Tibial nerve (tissue), 4 donors: ENCODE data around the gene SEMA5A. TPM values are rescaled to one million over a fixed set of nuclear protein-coding genes. Genes with fewer than 3 reads are reported as not detected.

Source experiments
- DNase-seq, 2 donors: peaks; one replicate each; pipeline ENCODE4 v3.0.0-alpha.2; 2019; ENCODE audit warnings: low spot score in 2 of 2
- H3K27ac ChIP-seq, 4 donors: fragments of 200-600 bp; sonication (generic) in 3 of 4; one replicate each; pipeline ENCODE4 v1.5.1; 2017 to 2019; ENCODE audit warnings: mild to moderate bottlenecking in 1 of 4
- H3K27me3 ChIP-seq, 2 donors: fragments of 200-600 bp; sonication (generic) in 1 of 2; one replicate each; pipeline versions ENCODE4 v1.5.1 to v1.6.0; 2017 to 2019
- H3K36me3 ChIP-seq, 3 donors: fragments of 200-600 bp; sonication (generic); one replicate each; pipeline ENCODE4 v1.5.1; 2018 to 2019
- H3K4me1 ChIP-seq, 4 donors: fragments of 200-600 bp; sonication (generic) in 3 of 4; one replicate each; pipeline ENCODE4 v1.5.1; 2017 to 2019
- H3K4me3 ChIP-seq, 4 donors: fragments of 200-600 bp; sonication (generic) in 3 of 4; one replicate each; pipeline ENCODE4 v1.5.1; 2017 to 2019; ENCODE audit warnings: mild to moderate bottlenecking in 1 of 4, moderate library complexity in 1 of 4
- H3K9me3 ChIP-seq, 4 donors: fragments of 200-600 bp; sonication (generic) in 3 of 4; one replicate each; pipeline ENCODE4 v1.5.1; 2017 to 2019
- CTCF ChIP-seq, 5 experiments: fragments of 200-600 bp in 3 of 5; fragments of 450-650 bp in 2 of 5; sonication (generic) in 3 of 5; IDR thresholded peaks; one replicate each; pipeline ENCODE4 v1.5.1; 2016 to 2019; ENCODE audit warnings: antibody characterized with exemption in 5 of 5, mild to moderate bottlenecking in 3 of 5, moderate library complexity in 2 of 5
- EP300 ChIP-seq, 2 donors: sonication (generic); formaldehyde crosslinking; IDR thresholded peaks; one replicate each; pipeline ENCODE4 v1.6.1; 2017; ENCODE audit warnings: antibody characterized with exemption in 2 of 2, mild to moderate bottlenecking in 1 of 2
- POLR2A ChIP-seq, 2 donors: fragments of 450-650 bp; IDR thresholded peaks; one replicate each; pipeline ENCODE4 v1.6.1; 2017; ENCODE audit warnings: antibody characterized with exemption in 2 of 2, mild to moderate bottlenecking in 2 of 2, moderate library complexity in 2 of 2
- WGBS, 2 donors: methylation state at CpG; one replicate each; pipeline ENCODE4 v1.1.5; 2018; 5-methylcytosine and 5-hydroxymethylcytosine counted together
- total RNA-seq, 4 donors: library from RNA; depleted of rRNA; stranded (reverse); fragments of >200 nt; gene quantifications; one replicate each; pipeline ENCODE4 v1.1.0, GENCODE V29; 2016

The SEMA5A gene
- total RNA-seq, 4 donors from 2014 or later, result 36.3 to 58.4 (median 52.6) TPM

GRCh38 chr5:9351546-9351945 lies 194.3 kb downstream of the SEMA5A start:
- Histone ChIP-seq H3K9me3 (no peaks in the 10 kb centered on the region), H3K27ac (no peak overlapping the region), H3K4me1 (peaks cover 0 to 28% (median 8%) of the 10 kb centered on the region in 4 donors), H3K4me3 (no peak overlapping the region), H3K36me3 (peaks cover 0 to under 1% (median 0%) of the 10 kb centered on the region in 3 donors), H3K27me3 (no peaks in the 10 kb centered on the region)
- no peak for DNase-seq
- TF ChIP-seq CTCF (IDR thresholded peaks at IDR 0.05), result no peak
- TF ChIP-seq POLR2A (IDR thresholded peaks at IDR 0.05), result no peak
- TF ChIP-seq EP300 (IDR thresholded peaks at IDR 0.05), result no peak
- 64 to 65% methylated on average over 2 of the region's 2 CpGs for WGBS, 2 donors

DNA sequence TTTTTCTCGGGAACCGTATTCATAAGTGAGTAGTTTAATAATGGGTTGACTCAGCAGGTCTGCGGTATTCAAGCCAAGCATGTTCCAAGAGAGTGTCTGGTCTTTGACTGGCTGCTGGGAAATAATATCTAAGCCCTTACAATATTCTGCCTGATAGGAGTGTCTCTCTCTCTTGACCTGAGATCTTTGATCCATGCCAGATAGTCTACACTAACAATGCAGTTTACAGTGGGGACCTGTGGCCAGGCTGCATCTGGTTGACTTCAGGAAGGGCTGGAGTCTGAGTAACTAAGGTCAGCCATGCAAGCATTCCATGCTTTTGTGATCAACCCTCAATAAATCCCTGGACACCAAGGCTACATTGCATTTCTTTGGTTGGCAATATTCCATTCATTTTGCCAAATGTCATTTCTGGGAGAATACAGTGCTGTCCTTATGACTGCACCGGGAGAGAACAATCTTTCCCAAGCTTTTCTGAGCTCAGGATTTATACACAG lies 195.5 kb downstream of the SEMA5A start:
- Histone ChIP-seq H3K27me3 (no peaks in the 10 kb centered on the region), H3K9me3 (no peaks in the 10 kb centered on the region), H3K36me3 (peaks cover 0 to 7% (median 0%) of the 10 kb centered on the region in 3 donors), H3K4me1 (peaks cover 0 to 20% (median 8%) of the 10 kb centered on the region in 4 donors), H3K4me3 (no peak overlapping the region), H3K27ac (peak overlapping the region in 1 of 4 donors; percentile 75)
- DNase-seq, result no peak
- TF ChIP-seq CTCF (IDR thresholded peaks at IDR 0.05), result no peak
- no peak for TF ChIP-seq POLR2A (IDR thresholded peaks at IDR 0.05)
- 44 to 47% methylated on average over 4 of the region's 4 CpGs for WGBS, 2 donors

- Histone ChIP-seq H3K36me3 (peaks cover 0 to 7% (median 0%) of the 10 kb centered on the region in 3 donors), H3K9me3 (no peaks in the 10 kb centered on the region), H3K27me3 (no peaks in the 10 kb centered on the region), H3K4me3 (no peak overlapping the region), H3K27ac (no peak overlapping the region), H3K4me1 (peaks cover 0 to 20% (median 8%) of the 10 kb centered on the region in 4 donors)
- DNase-seq, result no peak
- TF ChIP-seq EP300 (IDR thresholded peaks at IDR 0.05), result no peak
- TF ChIP-seq CTCF (IDR thresholded peaks at IDR 0.05), result no peak
- no peak for TF ChIP-seq POLR2A (IDR thresholded peaks at IDR 0.05)
- WGBS, 2 donors, result 30 to 35% methylated on average over 5 of the region's 5 CpGs
These were observed 197.4 kb downstream of the SEMA5A start for GRCh38 chr5:9348401-9348996.

GRCh38 chr5:9347541-9348295 lies 198.2 kb downstream of the SEMA5A start:
- peaks cover 0 to 20% (median 8%) of the 10 kb centered on the region in 4 donors for H3K4me1 ChIP-seq
- H3K36me3 ChIP-seq, result peaks cover 0 to 7% (median 0%) of the 10 kb centered on the region in 3 donors
- no peak overlapping the region for H3K27ac ChIP-seq
- H3K9me3 ChIP-seq, result no peaks in the 10 kb centered on the region
- DNase-seq, result no peak
- no peak overlapping the region for H3K4me3 ChIP-seq
- 72 to 78% methylated on average over 7 of the region's 7 CpGs for WGBS, 2 donors
- TF ChIP-seq CTCF (IDR thresholded peaks at IDR 0.05) (no peak), EP300 (IDR thresholded peaks at IDR 0.05) (no peak), POLR2A (IDR thresholded peaks at IDR 0.05) (no peak)
- H3K27me3 ChIP-seq, result no peaks in the 10 kb centered on the region

DNA sequence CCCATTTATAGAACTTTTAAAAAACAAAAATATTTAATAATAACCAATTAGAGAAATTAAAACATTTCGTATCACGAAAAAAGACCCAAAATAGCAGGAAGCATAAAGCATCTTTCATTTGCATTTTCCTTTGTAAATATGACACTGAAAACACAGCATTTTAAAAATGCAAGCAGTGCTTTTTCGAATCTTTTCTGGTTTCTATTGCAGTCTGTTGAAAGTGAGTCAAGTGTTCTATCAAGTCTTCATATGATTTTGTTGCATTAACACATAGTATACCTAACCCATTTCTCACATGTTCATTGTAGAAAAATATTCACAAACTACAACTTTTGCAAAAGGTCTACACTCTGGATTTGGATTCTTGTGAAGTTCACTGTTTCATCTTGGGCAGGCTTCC lies 198.8 kb downstream of the SEMA5A start:
- H3K27ac ChIP-seq, result no peak overlapping the region
- H3K4me3 ChIP-seq, result no peak overlapping the region
- H3K27me3 ChIP-seq, result no peaks in the 10 kb centered on the region
- H3K4me1 ChIP-seq, result peaks cover 0 to 20% (median 8%) of the 10 kb centered on the region in 4 donors
- no peak for TF ChIP-seq EP300 (IDR thresholded peaks at IDR 0.05)
- no peak for TF ChIP-seq POLR2A (IDR thresholded peaks at IDR 0.05)
- TF ChIP-seq CTCF (IDR thresholded peaks at IDR 0.05), result no peak
- no peak for DNase-seq
- no peaks in the 10 kb centered on the region for H3K9me3 ChIP-seq
- H3K36me3 ChIP-seq, result peaks cover 0 to 7% (median 0%) of the 10 kb centered on the region in 3 donors
- WGBS, 2 donors, result 74 to 75% methylated on average over 3 of the region's 3 CpGs
